H9 (cell line): ENCODE data around the gene DNAI1. TPM values are rescaled to one million over a fixed set of nuclear protein-coding genes. Genes with fewer than 3 reads are reported as not detected.

Experiments
- DNase-seq: peaks from one replicate; pipeline ENCODE4 v3.0.0-alpha.2; 2017
- H2AFZ ChIP-seq: one replicate; pipeline ENCODE4 v1.6.1; 2013; ENCODE audit warnings: mild to moderate bottlenecking, low read length, control low read depth, moderate library complexity
- H2AK5ac ChIP-seq: 2 replicates; pipeline ENCODE4 v1.6.1; 2013; ENCODE audit warnings: low read length, control low read depth, mixed read lengths; ENCODE audit not compliant: insufficient read length
- H2BK120ac ChIP-seq: one replicate; pipeline ENCODE4 v1.6.1; 2013; ENCODE audit warnings: low read depth, mild to moderate bottlenecking, low read length, control low read depth, inconsistent platforms; ENCODE audit not compliant: poor library complexity, severe bottlenecking
- H2BK12ac ChIP-seq: 2 replicates; pipeline ENCODE4 v1.6.1; 2013; ENCODE audit warnings: low read length, control low read depth, mixed read lengths, low read depth; ENCODE audit not compliant: insufficient read length
- H2BK15ac ChIP-seq: 2 replicates; pipeline ENCODE4 v1.6.1; 2013; ENCODE audit warnings: low read depth, low read length, control low read depth
- H2BK20ac ChIP-seq: one replicate; pipeline ENCODE4 v1.6.1; 2013; ENCODE audit warnings: low read depth, mild to moderate bottlenecking, low read length, control low read depth, inconsistent platforms; ENCODE audit not compliant: poor library complexity, severe bottlenecking
- H2BK5ac ChIP-seq: 2 replicates; pipeline ENCODE4 v1.6.1; 2013; ENCODE audit warnings: low read length, control low read depth, mixed read lengths; ENCODE audit not compliant: insufficient read length
- H3K14ac ChIP-seq: 2 replicates; pipeline ENCODE4 v1.6.1; 2013; ENCODE audit warnings: low read length, control low read depth; ENCODE audit not compliant: insufficient read depth
- H3K18ac ChIP-seq: 2 replicates; pipeline ENCODE4 v1.6.1; 2013; ENCODE audit warnings: low read depth, mild to moderate bottlenecking, mixed read lengths, low read length, control low read depth; ENCODE audit not compliant: insufficient read length
- H3K23ac ChIP-seq: 2 replicates; pipeline ENCODE4 v1.6.1; 2013; ENCODE audit warnings: low read length, control low read depth, mixed read lengths, low read depth; ENCODE audit not compliant: insufficient read length
- H3K23me2 ChIP-seq: 2 replicates; pipeline ENCODE4 v1.6.1; 2013; ENCODE audit warnings: low read depth, mild to moderate bottlenecking, mixed read lengths, low read length, control low read depth; ENCODE audit not compliant: insufficient read length, poor library complexity, severe bottlenecking
- H3K27ac ChIP-seq: 2 replicates; pipeline ENCODE4 v1.5.1; 2013; ENCODE audit warnings: low read length, control low read depth, mixed read lengths, low read depth; ENCODE audit not compliant: insufficient read length
- H3K27me3 ChIP-seq: 2 replicates; pipeline ENCODE4 v1.6.1; 2013; ENCODE audit warnings: low read length, control low read depth, inconsistent platforms; ENCODE audit not compliant: insufficient read depth
- H3K4ac ChIP-seq: 2 replicates; pipeline ENCODE4 v1.6.1; 2013; ENCODE audit warnings: low read depth, mild to moderate bottlenecking, control low read depth, inconsistent platforms, low read length, moderate library complexity
- H3K4me1 ChIP-seq: 2 replicates; pipeline ENCODE4 v1.6.1; 2013; ENCODE audit warnings: low read length, control low read depth, inconsistent platforms; ENCODE audit not compliant: insufficient read depth
- H3K4me2 ChIP-seq: 2 replicates; pipeline ENCODE4 v1.6.1; 2013; ENCODE audit warnings: low read length, control low read depth, mixed read lengths; ENCODE audit not compliant: insufficient read length, insufficient read depth
- H3K56ac ChIP-seq: 2 replicates; pipeline ENCODE4 v1.6.1; 2013; ENCODE audit warnings: low read depth, mild to moderate bottlenecking, mixed read lengths, low read length, control low read depth; ENCODE audit not compliant: insufficient read length
- H3K79me1 ChIP-seq: 2 replicates; pipeline ENCODE4 v1.6.1; 2013; ENCODE audit warnings: low read depth, mild to moderate bottlenecking, moderate library complexity, low read length, control low read depth, inconsistent platforms; ENCODE audit not compliant: insufficient read depth, poor library complexity, severe bottlenecking
- H3K79me2 ChIP-seq: 2 replicates; pipeline ENCODE4 v1.6.1; 2013; ENCODE audit warnings: low read length, control low read depth, inconsistent platforms; ENCODE audit not compliant: insufficient read depth
- H3K9ac ChIP-seq: 2 replicates; pipeline ENCODE4 v1.6.1; 2013; ENCODE audit warnings: low read length, control low read depth, mixed read lengths; ENCODE audit not compliant: insufficient read length; ENCODE audit errors: extremely low read depth
- H3K9me3 ChIP-seq: one replicate; pipeline ENCODE4 v1.6.1; 2013; ENCODE audit warnings: low read depth, low read length, inconsistent platforms; ENCODE audit not compliant: control insufficient read depth
- H3T11ph ChIP-seq: one replicate; pipeline ENCODE4 v1.6.1; 2013; ENCODE audit warnings: mild to moderate bottlenecking, low read length, control low read depth, inconsistent platforms
- H4K20me1 ChIP-seq: one replicate; pipeline ENCODE4 v1.6.1; 2013; ENCODE audit not compliant: control insufficient read depth, insufficient read length, insufficient read depth
- H4K5ac ChIP-seq: 2 replicates; pipeline ENCODE4 v1.6.1; 2013; ENCODE audit warnings: low read depth, mild to moderate bottlenecking, mixed read lengths, low read length, control low read depth; ENCODE audit not compliant: insufficient read length
- H4K8ac ChIP-seq: replicated peaks from 2 replicates; pipeline ENCODE4 v1.6.1; 2013; ENCODE audit warnings: low read length, control low read depth, mixed read lengths, low read depth; ENCODE audit not compliant: insufficient read length
- H4K91ac ChIP-seq: 2 replicates; pipeline ENCODE4 v1.6.1; 2013; ENCODE audit warnings: low read depth, mild to moderate bottlenecking, moderate library complexity, mixed read lengths, low read length, control low read depth; ENCODE audit not compliant: insufficient read length
- H3K27ac Mint-ChIP-seq, 3 experiments: 2 replicates in 2 of 3; 3 replicates in 1 of 3; pipeline ENCODE4 v1.8.0; 2020 to 2021; ENCODE audit warnings: mixed read lengths in 3 of 3, mild to moderate bottlenecking in 1 of 3, moderate library complexity in 1 of 3
- H3K27me3 Mint-ChIP-seq: 2 replicates; pipeline ENCODE4 v1.8.0; 2021; ENCODE audit warnings: low read depth, mild to moderate bottlenecking, moderate library complexity, mixed read lengths
- H3K36me3 Mint-ChIP-seq, 3 experiments: 2 replicates in 2 of 3; 3 replicates in 1 of 3; pipeline ENCODE4 v1.8.0; 2020 to 2021; ENCODE audit warnings: low read depth in 3 of 3, mixed read lengths in 3 of 3; ENCODE audit not compliant: insufficient read depth in 1 of 3
- H3K4me1 Mint-ChIP-seq, 2 experiments: 2 replicates each; pipeline ENCODE4 v1.8.0; 2020; ENCODE audit warnings: mixed read lengths in 2 of 2
- H3K4me3 Mint-ChIP-seq, 2 experiments: 2 replicates in 1 of 2; 3 replicates in 1 of 2; pipeline ENCODE4 v1.8.0; 2020 to 2021; ENCODE audit warnings: mild to moderate bottlenecking in 2 of 2, mixed read lengths in 2 of 2, moderate library complexity in 1 of 2
- H3K9me3 Mint-ChIP-seq, 2 experiments: 2 replicates in 1 of 2; 3 replicates in 1 of 2; pipeline ENCODE4 v1.8.0; 2020; ENCODE audit warnings: mild to moderate bottlenecking in 2 of 2, mixed read lengths in 2 of 2, moderate library complexity in 1 of 2
- WGBS: extraction: QIAGEN DNeasy Blood & Tissue Kit; methylation state at CpG from one replicate; pipeline ENCODE4 v1.1.7; 2013; ENCODE audit warnings: missing lambda C conversion rate, low lambda C conversion rate, mixed read lengths; ENCODE audit not compliant: insufficient read length; ENCODE audit errors: extremely low coverage; 5-methylcytosine and 5-hydroxymethylcytosine counted together
- total RNA-seq: library from RNA; stranded (reverse); gene quantifications from 2 replicates; pipeline ENCODE4 v1.2.1, GENCODE V29; 2021
- TF ChIP-seq, protein P1 (sequence below): fragments of 200-600 bp; sonication (generic); conservative IDR thresholded peaks from 3 replicates; pipeline ENCODE4 v1.8.0; 2021; ENCODE audit warnings: antibody characterized with exemption, mild to moderate bottlenecking

The DNAI1 gene
- total RNA-seq, 1 experiment from 2014 or later = 0.22 TPM

- Histone ChIP-seq H3K23ac (no peak overlapping the region), H3K4me2 (no peak overlapping the region), H3K18ac (no peak overlapping the region), H3K4ac (no peak overlapping the region), H4K91ac (no peak overlapping the region), H2BK120ac (no peak overlapping the region), H3T11ph (no peak overlapping the region), H3K4me1 (no peaks in the 10 kb centered on the region; the same call in 1 of the 2 replicates), H4K20me1 (peaks cover 4% of the 10 kb centered on the region), H3K9me3 (no peaks in the 10 kb centered on the region), H3K79me1 (no peaks in the 10 kb centered on the region), H3K79me2 (no peaks in the 10 kb centered on the region), H3K14ac (no peak overlapping the region), H2BK15ac (no peak overlapping the region), H2BK12ac (no peak overlapping the region), H2BK5ac (no peak overlapping the region), H3K27ac (no peak overlapping the region), H3K23me2 (no peaks in the 10 kb centered on the region), H3K27me3 (no peaks in the 10 kb centered on the region; the same call in 1 of the 2 replicates), H2AK5ac (no peak overlapping the region), H4K5ac (no peak overlapping the region), H3K56ac (no peak overlapping the region), H3K9ac (no peak overlapping the region), H2AFZ (no peak overlapping the region), H4K8ac (no peak overlapping the region), H2BK20ac (no peak overlapping the region)
- TF ChIP-seq, protein P1, sequence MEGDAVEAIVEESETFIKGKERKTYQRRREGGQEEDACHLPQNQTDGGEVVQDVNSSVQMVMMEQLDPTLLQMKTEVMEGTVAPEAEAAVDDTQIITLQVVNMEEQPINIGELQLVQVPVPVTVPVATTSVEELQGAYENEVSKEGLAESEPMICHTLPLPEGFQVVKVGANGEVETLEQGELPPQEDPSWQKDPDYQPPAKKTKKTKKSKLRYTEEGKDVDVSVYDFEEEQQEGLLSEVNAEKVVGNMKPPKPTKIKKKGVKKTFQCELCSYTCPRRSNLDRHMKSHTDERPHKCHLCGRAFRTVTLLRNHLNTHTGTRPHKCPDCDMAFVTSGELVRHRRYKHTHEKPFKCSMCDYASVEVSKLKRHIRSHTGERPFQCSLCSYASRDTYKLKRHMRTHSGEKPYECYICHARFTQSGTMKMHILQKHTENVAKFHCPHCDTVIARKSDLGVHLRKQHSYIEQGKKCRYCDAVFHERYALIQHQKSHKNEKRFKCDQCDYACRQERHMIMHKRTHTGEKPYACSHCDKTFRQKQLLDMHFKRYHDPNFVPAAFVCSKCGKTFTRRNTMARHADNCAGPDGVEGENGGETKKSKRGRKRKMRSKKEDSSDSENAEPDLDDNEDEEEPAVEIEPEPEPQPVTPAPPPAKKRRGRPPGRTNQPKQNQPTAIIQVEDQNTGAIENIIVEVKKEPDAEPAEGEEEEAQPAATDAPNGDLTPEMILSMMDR = no peak
- no peak overlapping the region for H3K27ac Mint-ChIP-seq
- no peaks in the 10 kb centered on the region for H3K36me3 Mint-ChIP-seq
- no peak overlapping the region for H3K4me3 Mint-ChIP-seq
- H3K4me1 Mint-ChIP-seq = peaks cover 22 to 53% of the 10 kb centered on the region in 2 experiments
- peaks cover 33% of the 10 kb centered on the region for H3K27me3 Mint-ChIP-seq
- no peaks in the 10 kb centered on the region for H3K9me3 Mint-ChIP-seq
- no peak for DNase-seq
- WGBS = no CpG with 5 or more reads among the region's 11 CpGs
These were observed 111.8 kb downstream of the DNAI1 start for GRCh38 chr9:34570376-34570775.

Other genes with a start within 250 kb of the DNAI1 start
- 3.7 and 4.0 TPM in 2 replicates for gene KIF24, start 129.5 kb upstream of the DNAI1 start, total RNA-seq
- gene NUDT2, start 129.2 kb upstream of the DNAI1 start, total RNA-seq = 13.5 and 14.1 TPM in 2 replicates
- 5.6 and 5.7 TPM in 2 replicates for gene MYORG, start 81.9 kb upstream of the DNAI1 start, total RNA-seq
- gene FAM219A, start 235 bp upstream of the DNAI1 start, total RNA-seq = 16.7 and 17.5 TPM in 2 replicates
- 11.3 and 14.5 TPM in 2 replicates for gene ENHO, start 64.2 kb downstream of the DNAI1 start, total RNA-seq
- gene CNTFR, start 130.9 kb downstream of the DNAI1 start, total RNA-seq = 0.55 and 1.3 TPM in 2 replicates
- 16.4 and 17.2 TPM in 2 replicates for gene RPP25L, start 153.3 kb downstream of the DNAI1 start, total RNA-seq
- 35.2 and 40.0 TPM in 2 replicates for gene DCTN3, start 161.7 kb downstream of the DNAI1 start, total RNA-seq
- gene ARID3C, start 170.3 kb downstream of the DNAI1 start, total RNA-seq = not detected in 2 replicates
- 68.2 and 68.3 TPM in 2 replicates for gene SIGMAR1, start 179.0 kb downstream of the DNAI1 start, total RNA-seq
- 39.2 and 41.5 TPM in 2 replicates for gene GALT, start 187.9 kb downstream of the DNAI1 start, total RNA-seq
- 8.7 and 8.9 TPM in 2 replicates for gene IL11RA, start 193.4 kb downstream of the DNAI1 start, total RNA-seq
- gene CCL27, start 203.9 kb downstream of the DNAI1 start, total RNA-seq = 0.28 and 1.0 TPM in 2 replicates
- gene CCL19, start 232.5 kb downstream of the DNAI1 start, total RNA-seq = not detected in 2 replicates